A549 (cell line): ENCODE data around the gene TCP11.

Experiments used
- CTCF ChIP-seq: fragments of >200 bp; sonication (Bioruptor Twin); formaldehyde crosslinking; IDR thresholded peaks from 3 replicates; pipeline ENCODE4 v1.5.1; 2016
- EP300 ChIP-seq, 2 experiments: fragments of >200 bp; sonication (Bioruptor Twin); formaldehyde crosslinking; IDR thresholded peaks; 2 replicates in 1 of 2; 3 replicates in 1 of 2; pipeline ENCODE4 v1.6.1; 2016 to 2017
- GATA3 ChIP-seq: IDR thresholded peaks from 2 replicates; pipeline ENCODE4 v1.6.1; 2012; ENCODE audit warnings: borderline replicate concordance
- KDM5A ChIP-seq: fragments of 200-600 bp; sonication (generic); IDR thresholded peaks from 2 replicates; pipeline ENCODE4 v1.6.1; 2016; ENCODE audit warnings: antibody characterized with exemption, mild to moderate bottlenecking
- MAFK ChIP-seq: fragments of 450-650 bp; IDR thresholded peaks from 2 replicates; pipeline ENCODE4 v1.6.1; 2014; ENCODE audit not compliant: partially characterized antibody
- MAX ChIP-seq: IDR thresholded peaks from 2 replicates; pipeline ENCODE4 v1.6.1; 2012
- NR3C1 ChIP-seq: fragments of >200 bp; sonication (Bioruptor Twin); formaldehyde crosslinking; IDR thresholded peaks from 3 replicates; pipeline ENCODE4 v1.6.1; 2017
- POLR2A ChIP-seq: IDR thresholded peaks from 2 replicates; pipeline ENCODE4 v1.6.1; 2012; ENCODE audit warnings: mild to moderate bottlenecking, low read length
- RAD21 ChIP-seq, 2 experiments: fragments of >200 bp in 1 of 2; sonication (Bioruptor Twin) in 1 of 2; formaldehyde crosslinking in 1 of 2; IDR thresholded peaks in 1 of 2; conservative IDR thresholded peaks in 1 of 2; 2 replicates in 1 of 2; 3 replicates in 1 of 2; pipeline ENCODE4 v1.6.1; 2012 to 2018; ENCODE audit warnings: inconsistent platforms in 1 of 2
- RCOR1 ChIP-seq: fragments of 150-350 bp; IDR thresholded peaks from 2 replicates; pipeline ENCODE4 v1.6.1; 2014; ENCODE audit warnings: antibody characterized with exemption, low read length, low read depth
- REST ChIP-seq: fragments of 200-600 bp; sonication (generic); IDR thresholded peaks from 2 replicates; pipeline ENCODE4 v1.6.1; 2016; ENCODE audit warnings: antibody characterized with exemption, mild to moderate bottlenecking, moderate library complexity
- RFX5 ChIP-seq: fragments of 450-650 bp; IDR thresholded peaks from 2 replicates; pipeline ENCODE4 v1.7.1; 2014; ENCODE audit warnings: antibody characterized with exemption, mild to moderate bottlenecking, moderate library complexity

DNA sequence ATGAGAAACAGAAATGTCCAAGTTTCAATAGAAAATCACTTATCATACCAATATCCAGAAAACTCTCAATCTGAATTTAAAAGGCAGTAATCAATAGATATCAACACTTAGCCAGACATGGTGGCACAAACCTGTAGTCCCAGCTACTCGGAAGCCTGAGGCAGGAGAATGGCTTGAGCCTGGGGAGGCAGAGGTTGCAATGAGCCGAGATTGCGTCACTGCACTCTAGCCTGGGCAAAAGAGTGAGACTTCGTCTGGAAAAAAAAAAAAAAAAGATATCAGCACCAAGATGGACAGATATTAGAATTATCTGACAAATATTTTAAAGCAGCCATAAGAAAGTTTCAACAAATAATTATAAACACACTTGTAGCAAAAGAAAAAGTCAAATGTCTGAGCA is 47.0 kb downstream of the TCP11 start:
- no peak for TF ChIP-seq RAD21 (conservative IDR thresholded peaks at IDR 0.05 in 1 of 2, IDR thresholded peaks at IDR 0.05 in 1 of 2)
- TF ChIP-seq CTCF: no peak
- no peak for TF ChIP-seq MAX
- no peak for TF ChIP-seq POLR2A
- TF ChIP-seq RCOR1: no peak
- TF ChIP-seq REST: no peak
- TF ChIP-seq RFX5: no peak
- TF ChIP-seq GATA3: no peak
- TF ChIP-seq KDM5A: no peak
- TF ChIP-seq NR3C1: no peak
- no peak for TF ChIP-seq EP300 (IDR thresholded peaks at IDR 0.05)
- no peak for TF ChIP-seq MAFK
